HepG2 (cell line): Measurements from ENCODE around the gene BSG. TPM values are rescaled to one million over a fixed set of nuclear protein-coding genes. Genes with fewer than 3 reads are reported as not detected.

Source experiments
- ATAD3A ChIP-seq: sonication (generic); formaldehyde crosslinking; IDR thresholded peaks from 2 replicates; pipeline ENCODE4 v1.4.0; 2020; ENCODE audit warnings: missing genetic modification reagents
- DR1 ChIP-seq: sonication (generic); formaldehyde crosslinking; IDR thresholded peaks from 2 replicates; pipeline ENCODE4 v1.8.0; 2021; ENCODE audit warnings: mild to moderate bottlenecking, missing genetic modification reagents, inconsistent platforms
- HCFC1 ChIP-seq: fragments of 150-350 bp; IDR thresholded peaks from 2 replicates; pipeline ENCODE4 v1.6.1; 2014; ENCODE audit warnings: low read depth, low read length
- HNRNPLL ChIP-seq: fragments of 200-400 bp; formaldehyde crosslinking; IDR thresholded peaks from 2 replicates; pipeline ENCODE4 v1.6.1; 2017; ENCODE audit warnings: mild to moderate bottlenecking, low read depth, low read length; ENCODE audit not compliant: poor library complexity, severe bottlenecking
- KLF15 ChIP-seq: sonication (generic); formaldehyde crosslinking; IDR thresholded peaks from 2 replicates; pipeline ENCODE4 v1.8.1; 2023; ENCODE audit warnings: borderline replicate concordance, mild to moderate bottlenecking, inconsistent platforms, missing genetic modification reagents, mixed read lengths
- ZBTB21 ChIP-seq: sonication (generic); formaldehyde crosslinking; IDR thresholded peaks from 2 replicates; pipeline ENCODE4 v1.4.0; 2020; ENCODE audit warnings: missing genetic modification reagents
- ZBTB49 ChIP-seq: sonication (generic); formaldehyde crosslinking; IDR thresholded peaks from 2 replicates; pipeline ENCODE4 v1.4.0; 2020; ENCODE audit warnings: missing genetic modification reagents, borderline replicate concordance
- ZFP62 ChIP-seq: sonication (generic); formaldehyde crosslinking; IDR thresholded peaks from 2 replicates; pipeline ENCODE4 v1.4.0; 2020; ENCODE audit warnings: missing genetic modification reagents
- ZFP91 ChIP-seq: sonication (generic); formaldehyde crosslinking; IDR thresholded peaks from 2 replicates; pipeline ENCODE4 v1.9.0; 2022; ENCODE audit warnings: missing genetic modification reagents, mild to moderate bottlenecking, borderline replicate concordance
- ZNF709 ChIP-seq: sonication (generic); formaldehyde crosslinking; IDR thresholded peaks from 2 replicates; pipeline ENCODE4 v1.5.0; 2020; ENCODE audit warnings: mild to moderate bottlenecking, missing genetic modification reagents
- ZNF780A ChIP-seq: sonication (generic); formaldehyde crosslinking; IDR thresholded peaks from 2 replicates; pipeline ENCODE4 v1.8.0; 2022; ENCODE audit warnings: mild to moderate bottlenecking, missing genetic modification reagents, moderate library complexity
- ZZZ3 ChIP-seq: sonication (generic); formaldehyde crosslinking; IDR thresholded peaks from 2 replicates; pipeline ENCODE4 v1.4.0; 2020; ENCODE audit warnings: missing genetic modification reagents, mild to moderate bottlenecking, borderline replicate concordance
- polyA plus RNA-seq, 8 experiments: library from polyadenylated mRNA; depleted of rRNA in 3 of 8; stranded (reverse) in 7 of 8; unstranded in 1 of 8; fragments of >200 nt; fragmentation: Illumina TruSeq in 4 of 8; extraction: Trizol in 4 of 8; gene quantifications; 2 replicates each; pipeline versions ENCODE4 v1.2.1 to v1.2.3, GENCODE V29; 2011 to 2016; ENCODE audit warnings: low read depth in 4 of 8, missing spikeins in 1 of 8, mixed read lengths in 1 of 8; ENCODE audit not compliant: insufficient read depth in 1 of 8
- total RNA-seq, 5 experiments: library from RNA; depleted of rRNA; stranded (reverse); fragments of >200 nt; fragmentation: Illumina TruSeq; extraction: Trizol; gene quantifications; 2 replicates each; pipeline ENCODE4 v1.2.3, GENCODE V29; 2016; ENCODE audit warnings: low read depth in 1 of 5
- TF ChIP-seq, protein P1 (sequence below): sonication (generic); formaldehyde crosslinking; IDR thresholded peaks from one replicate; pipeline ENCODE4 v1.5.1; 2020; ENCODE audit warnings: mild to moderate bottlenecking, missing genetic modification reagents; ENCODE audit errors: not compliant biosample characterization

BSG gene
- total and polyA plus RNA-seq, 2 of the 13 experiments (the other 11 are each of a cell fraction or from before 2014, with no cell fraction given), result 309 to 754 TPM

DNA sequence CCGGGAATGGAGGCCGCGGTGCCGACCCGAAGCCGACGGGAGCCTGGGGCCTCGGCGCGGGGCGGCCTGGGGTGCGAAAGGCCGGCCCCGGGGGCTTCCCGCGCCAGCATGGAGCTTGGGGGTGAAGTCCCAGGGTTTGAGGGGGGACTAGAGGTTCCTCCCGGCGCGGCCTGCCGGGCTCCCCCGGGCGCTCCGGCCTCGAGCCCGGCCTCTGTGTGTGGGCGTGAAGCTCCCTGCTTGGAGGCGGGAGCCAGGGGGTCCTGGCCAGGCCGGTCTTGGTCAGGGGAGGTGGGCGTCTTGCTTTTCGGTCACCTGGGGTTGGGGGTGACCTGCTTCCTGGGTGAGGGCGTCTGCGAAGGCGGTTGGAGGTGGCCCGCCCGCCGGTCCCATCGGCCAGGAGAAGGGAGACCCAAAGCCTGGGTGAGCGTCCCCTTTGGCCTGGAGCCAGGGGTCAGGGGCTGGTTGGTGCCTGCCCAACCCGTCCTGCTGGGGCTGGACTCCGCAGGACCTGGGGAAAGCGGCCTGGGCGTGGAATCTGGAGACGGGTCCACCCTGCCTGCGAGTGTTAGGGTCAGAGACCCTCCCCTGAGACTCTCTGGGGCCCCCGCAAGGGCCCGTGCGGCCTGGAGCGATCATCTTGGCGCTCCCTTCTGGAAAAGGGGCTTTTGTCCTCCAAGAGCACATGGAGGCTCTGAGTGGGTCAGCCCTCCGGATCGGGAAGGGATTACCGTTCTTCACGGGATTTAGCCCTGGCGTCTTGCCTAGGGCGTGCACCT is 535 bp downstream of the BSG start (continued):
- TF ChIP-seq, protein P1, sequence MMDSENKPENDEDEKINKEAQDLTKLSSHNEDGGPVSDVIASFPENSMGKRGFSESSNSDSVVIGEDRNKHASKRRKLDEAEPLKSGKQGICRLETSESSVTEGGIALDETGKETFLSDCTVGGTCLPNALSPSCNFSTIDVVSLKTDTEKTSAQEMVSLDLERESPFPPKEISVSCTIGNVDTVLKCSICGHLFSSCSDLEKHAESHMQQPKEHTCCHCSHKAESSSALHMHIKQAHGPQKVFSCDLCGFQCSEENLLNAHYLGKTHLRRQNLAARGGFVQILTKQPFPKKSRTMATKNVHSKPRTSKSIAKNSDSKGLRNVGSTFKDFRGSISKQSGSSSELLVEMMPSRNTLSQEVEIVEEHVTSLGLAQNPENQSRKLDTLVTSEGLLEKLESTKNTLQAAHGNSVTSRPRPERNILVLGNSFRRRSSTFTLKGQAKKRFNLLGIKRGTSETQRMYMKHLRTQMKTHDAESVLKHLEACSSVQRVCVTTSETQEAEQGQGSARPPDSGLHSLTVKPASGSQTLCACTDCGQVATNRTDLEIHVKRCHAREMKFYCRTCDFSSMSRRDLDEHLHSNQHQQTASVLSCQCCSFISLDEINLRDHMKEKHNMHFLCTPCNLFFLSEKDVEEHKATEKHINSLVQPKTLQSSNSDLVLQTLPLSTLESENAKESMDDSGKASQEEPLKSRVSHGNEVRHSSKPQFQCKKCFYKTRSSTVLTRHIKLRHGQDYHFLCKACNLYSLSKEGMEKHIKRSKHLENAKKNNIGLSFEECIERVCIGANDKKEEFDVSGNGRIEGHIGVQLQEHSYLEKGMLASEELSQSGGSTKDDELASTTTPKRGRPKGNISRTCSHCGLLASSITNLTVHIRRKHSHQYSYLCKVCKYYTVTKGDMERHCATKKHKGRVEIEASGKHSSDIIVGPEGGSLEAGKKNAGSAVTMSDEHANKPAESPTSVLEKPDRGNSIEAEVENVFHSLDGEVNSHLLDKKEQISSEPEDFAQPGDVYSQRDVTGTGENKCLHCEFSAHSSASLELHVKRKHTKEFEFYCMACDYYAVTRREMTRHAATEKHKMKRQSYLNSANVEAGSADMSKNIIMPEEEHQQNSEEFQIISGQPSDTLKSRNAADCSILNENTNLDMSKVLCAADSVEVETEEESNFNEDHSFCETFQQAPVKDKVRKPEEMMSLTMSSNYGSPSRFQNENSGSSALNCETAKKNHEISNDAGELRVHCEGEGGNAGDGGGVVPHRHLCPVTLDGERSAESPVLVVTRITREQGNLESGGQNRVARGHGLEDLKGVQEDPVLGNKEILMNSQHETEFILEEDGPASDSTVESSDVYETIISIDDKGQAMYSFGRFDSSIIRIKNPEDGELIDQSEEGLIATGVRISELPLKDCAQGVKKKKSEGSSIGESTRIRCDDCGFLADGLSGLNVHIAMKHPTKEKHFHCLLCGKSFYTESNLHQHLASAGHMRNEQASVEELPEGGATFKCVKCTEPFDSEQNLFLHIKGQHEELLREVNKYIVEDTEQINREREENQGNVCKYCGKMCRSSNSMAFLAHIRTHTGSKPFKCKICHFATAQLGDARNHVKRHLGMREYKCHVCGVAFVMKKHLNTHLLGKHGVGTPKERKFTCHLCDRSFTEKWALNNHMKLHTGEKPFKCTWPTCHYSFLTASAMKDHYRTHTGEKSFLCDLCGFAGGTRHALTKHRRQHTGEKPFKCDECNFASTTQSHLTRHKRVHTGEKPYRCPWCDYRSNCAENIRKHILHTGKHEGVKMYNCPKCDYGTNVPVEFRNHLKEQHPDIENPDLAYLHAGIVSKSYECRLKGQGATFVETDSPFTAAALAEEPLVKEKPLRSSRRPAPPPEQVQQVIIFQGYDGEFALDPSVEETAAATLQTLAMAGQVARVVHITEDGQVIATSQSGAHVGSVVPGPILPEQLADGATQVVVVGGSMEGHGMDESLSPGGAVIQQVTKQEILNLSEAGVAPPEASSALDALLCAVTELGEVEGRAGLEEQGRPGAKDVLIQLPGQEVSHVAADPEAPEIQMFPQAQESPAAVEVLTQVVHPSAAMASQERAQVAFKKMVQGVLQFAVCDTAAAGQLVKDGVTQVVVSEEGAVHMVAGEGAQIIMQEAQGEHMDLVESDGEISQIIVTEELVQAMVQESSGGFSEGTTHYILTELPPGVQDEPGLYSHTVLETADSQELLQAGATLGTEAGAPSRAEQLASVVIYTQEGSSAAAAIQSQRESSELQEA (CRISPR knock-in tag), result no peak
- TF ChIP-seq ZFP62 (CRISPR knock-in tag), result no peak
- TF ChIP-seq ZBTB49 (CRISPR knock-in tag), result no peak
- no peak for TF ChIP-seq DR1 (CRISPR knock-in tag)
- TF ChIP-seq HNRNPLL, result no peak
- peak; percentile 19; the same call in 1 of the 2 replicates for TF ChIP-seq ZFP91 (CRISPR knock-in tag)
- no peak for TF ChIP-seq ZNF780A (CRISPR knock-in tag)
- no peak for TF ChIP-seq ATAD3A (CRISPR knock-in tag)
- TF ChIP-seq KLF15, result no peak; the same call in 1 of the 2 replicates
- TF ChIP-seq ZBTB21 (CRISPR knock-in tag), result no peak
- TF ChIP-seq HCFC1, result no peak
- 0 out of 2 replicates have a peak, but pooled peaks have one; percentile 50 for TF ChIP-seq ZNF709 (CRISPR knock-in tag)
- TF ChIP-seq ZZZ3, result no peak
